Large intestine (tissue), 3 donors: ENCODE results near the gene STARD5. TPM values are rescaled to one million over a fixed set of nuclear protein-coding genes. Genes with fewer than 3 reads are reported as not detected.

Experiments
- DNase-seq, 2 donors: peaks; one replicate each; pipeline versions ENCODE4 v3.0.0 to v3.0.0-alpha.2; 2013
- H3K27ac ChIP-seq: one replicate; pipeline ENCODE4 v1.5.1; 2013; ENCODE audit warnings: low read length
- H3K27me3 ChIP-seq: 2 replicates; pipeline ENCODE4 v1.6.1; 2013; ENCODE audit warnings: low read length; ENCODE audit not compliant: control insufficient read depth, insufficient read depth
- H3K36me3 ChIP-seq: 2 replicates; pipeline ENCODE4 v1.6.1; 2013; ENCODE audit warnings: low read length; ENCODE audit not compliant: control insufficient read depth, insufficient read depth
- H3K4me1 ChIP-seq: one replicate; pipeline ENCODE4 v1.6.1; 2013; ENCODE audit warnings: low read length; ENCODE audit not compliant: control insufficient read depth, insufficient read depth
- H3K4me3 ChIP-seq: one replicate; pipeline ENCODE4 v1.5.1; 2013; ENCODE audit warnings: low read length
- H3K9me3 ChIP-seq: one replicate; pipeline ENCODE4 v1.6.1; 2013; ENCODE audit warnings: mild to moderate bottlenecking, low read depth, low read length, moderate library complexity; ENCODE audit not compliant: control insufficient read depth
- WGBS: methylation state at CpG from one replicate; pipeline ENCODE4 v1.1.5; 2013; ENCODE audit warnings: low lambda C conversion rate; ENCODE audit not compliant: insufficient coverage; 5-methylcytosine and 5-hydroxymethylcytosine counted together
- polyA plus RNA-seq: library from polyadenylated mRNA; unstranded; fragments of 120-200 nt; gene quantifications from one replicate; pipeline ENCODE4 v1.2.1, GENCODE V29; 2013

The STARD5 gene
- polyA plus RNA-seq, 1 donor = 31.2 TPM

- Histone ChIP-seq H3K4me3 (no peak overlapping the region), H3K9me3 (no peaks in the 10 kb centered on the region), H3K36me3 (no peaks in the 10 kb centered on the region), H3K27ac (no peak overlapping the region), H3K27me3 (no peaks in the 10 kb centered on the region), H3K4me1 (no peaks in the 10 kb centered on the region)
- WGBS = 100% methylated on average over 1 of the region's 5 CpGs
- DNase-seq = no peak
These were observed 39.5 kb downstream of the STARD5 start for GRCh38 chr15:81284256-81285031.

GRCh38 chr15:81282911-81283310 lies 41.0 kb downstream of the STARD5 start:
- H3K4me3 ChIP-seq = no peak overlapping the region
- no peaks in the 10 kb centered on the region for H3K4me1 ChIP-seq
- H3K36me3 ChIP-seq = no peaks in the 10 kb centered on the region
- H3K27me3 ChIP-seq = no peaks in the 10 kb centered on the region
- WGBS = no CpG with 5 or more reads among the region's 5 CpGs
- no peak overlapping the region for H3K27ac ChIP-seq
- H3K9me3 ChIP-seq = no peaks in the 10 kb centered on the region
- DNase-seq = no peak

GRCh38 chr15:81282606-81282895 lies 41.4 kb downstream of the STARD5 start:
- no peak overlapping the region for H3K27ac ChIP-seq
- no peaks in the 10 kb centered on the region for H3K4me1 ChIP-seq
- WGBS = 93% methylated on average over 5 of the region's 18 CpGs

GRCh38 chr15:81281766-81282605 lies 42.0 kb downstream of the STARD5 start:
- Histone ChIP-seq H3K4me3 (no peak overlapping the region), H3K9me3 (no peaks in the 10 kb centered on the region), H3K4me1 (no peaks in the 10 kb centered on the region), H3K36me3 (no peaks in the 10 kb centered on the region), H3K27me3 (no peaks in the 10 kb centered on the region), H3K27ac (no peak overlapping the region)
- WGBS = 100% methylated on average over 2 of the region's 12 CpGs
- DNase-seq = no peak

More at GRCh38 chr15:81282606-81282895, 41.4 kb downstream of the STARD5 start:
- Histone ChIP-seq H3K4me3 (no peak overlapping the region), H3K36me3 (no peaks in the 10 kb centered on the region), H3K9me3 (no peaks in the 10 kb centered on the region), H3K27me3 (no peaks in the 10 kb centered on the region)
- DNase-seq = no peak

GRCh38 chr15:81281456-81281735 lies 42.5 kb downstream of the STARD5 start:
- no peaks in the 10 kb centered on the region for H3K9me3 ChIP-seq
- H3K27ac ChIP-seq = no peak overlapping the region
- H3K27me3 ChIP-seq = no peaks in the 10 kb centered on the region
- no peak overlapping the region for H3K4me3 ChIP-seq
- H3K4me1 ChIP-seq = no peaks in the 10 kb centered on the region
- DNase-seq = no peak
- no CpG with 5 or more reads among the region's 3 CpGs for WGBS
- no peaks in the 10 kb centered on the region for H3K36me3 ChIP-seq

- no peak for DNase-seq
- Histone ChIP-seq H3K9me3 (no peaks in the 10 kb centered on the region), H3K27ac (no peak overlapping the region), H3K4me1 (no peaks in the 10 kb centered on the region), H3K4me3 (no peak overlapping the region), H3K36me3 (no peaks in the 10 kb centered on the region), H3K27me3 (no peaks in the 10 kb centered on the region)
- no CpG with 5 or more reads among the region's 8 CpGs for WGBS
These were observed 43.1 kb downstream of the STARD5 start for GRCh38 chr15:81280696-81281455.

- Histone ChIP-seq H3K27me3 (no peaks in the 10 kb centered on the region), H3K4me1 (peaks cover 1% of the 10 kb centered on the region), H3K27ac (no peak overlapping the region), H3K36me3 (no peaks in the 10 kb centered on the region), H3K9me3 (no peaks in the 10 kb centered on the region), H3K4me3 (no peak overlapping the region)
- 20% methylated on average over 1 of the region's 12 CpGs for WGBS
- DNase-seq = no peak
These were observed 44.1 kb downstream of the STARD5 start for GRCh38 chr15:81279621-81280485.

- Histone ChIP-seq H3K27me3 (no peaks in the 10 kb centered on the region), H3K9me3 (no peaks in the 10 kb centered on the region), H3K4me3 (no peak overlapping the region), H3K4me1 (peaks cover 7% of the 10 kb centered on the region), H3K27ac (no peak overlapping the region), H3K36me3 (no peaks in the 10 kb centered on the region)
- WGBS = 60% methylated on average over 1 of the region's 6 CpGs
- DNase-seq = no peak
These were observed 45.5 kb downstream of the STARD5 start for GRCh38 chr15:81278306-81279029.

- Histone ChIP-seq H3K36me3 (no peaks in the 10 kb centered on the region), H3K4me1 (peaks cover 7% of the 10 kb centered on the region), H3K27me3 (no peaks in the 10 kb centered on the region), H3K27ac (no peak overlapping the region), H3K4me3 (no peak overlapping the region), H3K9me3 (no peaks in the 10 kb centered on the region)
- DNase-seq = no peak
- WGBS = 100% methylated on average over 1 of the region's 2 CpGs
These were observed 46.1 kb downstream of the STARD5 start for GRCh38 chr15:81277851-81278250.
